ENCODE results near the gene ABCF1.

GRCh38 chr6:30554404-30554803, 16.8 kb upstream of the ABCF1 start:
- TF ChIP-seq POLR2A (IDR thresholded peaks at IDR 0.05) (no peak), CTCF (IDR thresholded peaks at IDR 0.05) (no peak)

All from tibial nerve (tissue), 3 donors.